HepG2 (cell line): ENCODE results near the gene TRMT112. TPM values are rescaled to one million over a fixed set of nuclear protein-coding genes. Genes with fewer than 3 reads are reported as not detected.

Experiments
- AGO2 ChIP-seq: fragments of 200-400 bp; formaldehyde crosslinking; optimal IDR thresholded peaks from 2 replicates; pipeline ENCODE3; 2017; ENCODE audit warnings: mild to moderate bottlenecking, low read depth, low read length, moderate library complexity
- ARHGAP35 ChIP-seq: sonication (generic); formaldehyde crosslinking; IDR thresholded peaks from 2 replicates; pipeline ENCODE4 v1.9.0; 2022; ENCODE audit warnings: mild to moderate bottlenecking, inconsistent platforms, moderate library complexity, missing genetic modification reagents, borderline replicate concordance
- CEBPB ChIP-seq: IDR thresholded peaks from 2 replicates; pipeline ENCODE4 v1.6.1; 2011; ENCODE audit warnings: low read depth, low read length, improper control_type of control experiment, borderline replicate concordance
- DR1 ChIP-seq: sonication (generic); formaldehyde crosslinking; IDR thresholded peaks from 2 replicates; pipeline ENCODE4 v1.8.0; 2021; ENCODE audit warnings: mild to moderate bottlenecking, missing genetic modification reagents, inconsistent platforms
- EED ChIP-seq: sonication (generic); formaldehyde crosslinking; IDR thresholded peaks from 2 replicates; pipeline ENCODE4 v1.5.0; 2020; ENCODE audit warnings: mild to moderate bottlenecking, missing genetic modification reagents
- ELF3 ChIP-seq: IDR thresholded peaks from 2 replicates; pipeline ENCODE4 v1.6.1; 2016; ENCODE audit warnings: missing genetic modification reagents, missing compliant biosample characterization
- HOXA3 ChIP-seq: sonication (generic); formaldehyde crosslinking; IDR thresholded peaks from 2 replicates; pipeline ENCODE4 v1.5.0; 2020; ENCODE audit warnings: missing genetic modification reagents
- KDM1A ChIP-seq: IDR thresholded peaks from 2 replicates; pipeline ENCODE4 v1.6.1; 2016; ENCODE audit warnings: missing compliant biosample characterization
- KDM5B ChIP-seq: sonication (generic); formaldehyde crosslinking; IDR thresholded peaks from 2 replicates; pipeline ENCODE4 v1.4.0; 2020; ENCODE audit warnings: missing genetic modification reagents, mild to moderate bottlenecking, borderline replicate concordance
- MAFK ChIP-seq, 2 experiments: IDR thresholded peaks in 1 of 2; conservative IDR thresholded peaks in 1 of 2; 2 replicates each; pipeline ENCODE4 v1.6.1; 2011; ENCODE audit warnings: improper control_type of control experiment in 2 of 2, low read length in 2 of 2
- NR2F6 ChIP-seq, 2 experiments: IDR thresholded peaks; 2 replicates each; pipeline ENCODE4 v1.6.1; 2016; ENCODE audit warnings: antibody characterized with exemption in 1 of 2, mild to moderate bottlenecking in 1 of 2
- RARA ChIP-seq: IDR thresholded peaks from 2 replicates; pipeline ENCODE4 v1.6.1; 2016; ENCODE audit warnings: missing genetic modification reagents, missing compliant biosample characterization
- RFXAP ChIP-seq: sonication (generic); formaldehyde crosslinking; IDR thresholded peaks from 2 replicates; pipeline ENCODE4 v1.4.0; 2020; ENCODE audit warnings: missing genetic modification reagents, borderline replicate concordance
- TAF15 ChIP-seq: fragments of 200-400 bp; formaldehyde crosslinking; IDR thresholded peaks from one replicate; pipeline ENCODE4 v1.6.1; 2018; ENCODE audit warnings: mild to moderate bottlenecking, low read depth, low read length; ENCODE audit not compliant: poor library complexity, severe bottlenecking
- ZFP36 ChIP-seq: fragments of 150-350 bp; IDR thresholded peaks from 2 replicates; pipeline ENCODE4 v1.6.1; 2018; ENCODE audit warnings: borderline replicate concordance, low read length, low read depth; ENCODE audit not compliant: partially characterized antibody
- ZNF343 ChIP-seq: sonication (generic); formaldehyde crosslinking; IDR thresholded peaks from 2 replicates; pipeline ENCODE4 v1.4.0; 2020; ENCODE audit warnings: mild to moderate bottlenecking, missing genetic modification reagents
- ZNF570 ChIP-seq: sonication (generic); formaldehyde crosslinking; IDR thresholded peaks from 2 replicates; pipeline ENCODE4 v1.4.0; 2020; ENCODE audit warnings: mild to moderate bottlenecking, missing genetic modification reagents, borderline replicate concordance
- ZNF674 ChIP-seq: sonication (generic); formaldehyde crosslinking; IDR thresholded peaks from 2 replicates; pipeline ENCODE4 v1.5.0; 2020; ENCODE audit warnings: low read depth, mild to moderate bottlenecking, missing genetic modification reagents
- ZNF777 ChIP-seq: sonication (generic); formaldehyde crosslinking; IDR thresholded peaks from 2 replicates; pipeline ENCODE4 v1.4.0; 2020; ENCODE audit warnings: missing genetic modification reagents
- ZNF788 ChIP-seq: sonication (generic); formaldehyde crosslinking; IDR thresholded peaks from 2 replicates; pipeline ENCODE4 v1.5.0; 2020; ENCODE audit warnings: mild to moderate bottlenecking, missing genetic modification reagents, borderline replicate concordance
- polyA plus RNA-seq, 8 experiments: library from polyadenylated mRNA; depleted of rRNA in 3 of 8; stranded (reverse) in 7 of 8; unstranded in 1 of 8; fragments of >200 nt; fragmentation: Illumina TruSeq in 4 of 8; extraction: Trizol in 4 of 8; gene quantifications; 2 replicates each; pipeline versions ENCODE4 v1.2.1 to v1.2.3, GENCODE V29; 2011 to 2016; ENCODE audit warnings: low read depth in 4 of 8, missing spikeins in 1 of 8, mixed read lengths in 1 of 8; ENCODE audit not compliant: insufficient read depth in 1 of 8
- total RNA-seq, 5 experiments: library from RNA; depleted of rRNA; stranded (reverse); fragments of >200 nt; fragmentation: Illumina TruSeq; extraction: Trizol; gene quantifications; 2 replicates each; pipeline ENCODE4 v1.2.3, GENCODE V29; 2016; ENCODE audit warnings: low read depth in 1 of 5
- TF ChIP-seq, protein P1 (sequence below): sonication (generic); formaldehyde crosslinking; IDR thresholded peaks from 2 replicates; pipeline ENCODE4 v1.5.1; 2020; ENCODE audit warnings: mild to moderate bottlenecking, moderate library complexity, missing genetic modification reagents
- TF ChIP-seq, protein P2 (sequence below): sonication (generic); formaldehyde crosslinking; IDR thresholded peaks from 2 replicates; pipeline ENCODE4 v1.8.1; 2023; ENCODE audit warnings: mild to moderate bottlenecking, moderate library complexity, missing genetic modification reagents
- TF ChIP-seq, protein P3 (sequence below): sonication (generic); formaldehyde crosslinking; IDR thresholded peaks from 2 replicates; pipeline ENCODE4 v1.5.1; 2020; ENCODE audit warnings: mild to moderate bottlenecking, missing genetic modification reagents

The TRMT112 gene
- total and polyA plus RNA-seq, 2 of the 13 experiments (the other 11 are each of a cell fraction or from before 2014, with no cell fraction given): 186 to 409 TPM

DNA sequence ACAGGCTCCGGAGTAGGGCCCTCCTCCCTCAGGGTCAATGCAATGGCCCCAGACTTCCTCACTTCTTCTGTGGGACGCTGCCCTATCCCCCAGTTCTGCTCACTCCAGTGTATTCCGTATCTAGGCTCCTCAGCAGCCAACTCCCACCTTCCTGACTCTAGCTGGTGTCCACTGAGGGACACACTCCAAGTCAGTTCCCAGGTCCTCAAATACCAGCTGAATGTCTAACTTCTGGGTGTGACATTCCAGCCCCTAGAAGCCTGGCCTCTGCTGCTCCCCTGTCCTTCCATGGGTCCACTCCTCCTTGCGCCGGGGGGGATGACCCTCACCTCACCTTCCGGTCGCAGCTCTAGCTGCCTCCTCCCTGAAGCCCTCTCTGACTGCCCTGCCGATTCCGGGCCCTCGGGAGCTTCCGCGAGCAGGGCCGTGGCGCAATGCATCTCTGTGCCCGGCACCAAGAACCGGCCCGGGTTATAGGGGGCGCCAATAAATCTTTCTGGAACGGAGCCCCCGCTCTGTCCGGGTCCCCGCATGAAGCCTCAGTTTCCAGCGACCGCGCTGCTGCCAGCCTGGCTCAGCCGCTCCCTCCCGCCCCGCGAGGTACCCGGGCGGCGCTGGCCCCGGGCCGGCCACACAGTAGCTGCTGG, 48.3 kb downstream of the TRMT112 start (continued):
- TF ChIP-seq EED (CRISPR knock-in tag) (0 out of 2 replicates have a peak, but pooled peaks have one; percentile 33), AGO2 (peak; percentile 97), CEBPB (0 out of 2 replicates have a peak, but pooled peaks have one; percentile 23), TAF15 (no peak), ARHGAP35 (CRISPR knock-in tag) (no peak), ZNF343 (CRISPR knock-in tag) (0 out of 2 replicates have a peak, but pooled peaks have one; percentile 2), MAFK (conservative IDR thresholded peaks at IDR 0.05 in 1 of 2, IDR thresholded peaks at IDR 0.05 in 1 of 2; ENCODE audit: low read length in 2 of 2) (no peak), HOXA3 (CRISPR knock-in tag) (0 out of 2 replicates have a peak, but pooled peaks have one; percentile 21), ELF3 (CRISPR knock-in tag) (no peak), RARA (0 out of 2 replicates have a peak, but pooled peaks have one; percentile 53), RFXAP (CRISPR knock-in tag) (no peak), KDM1A (peak; percentile 50; the same call in 1 of the 2 replicates), KDM5B (no peak), DR1 (CRISPR knock-in tag) (0 out of 2 replicates have a peak, but pooled peaks have one; percentile 5), ZNF570 (CRISPR knock-in tag) (no peak), ZNF788 (no peak; the same call in 1 of the 2 replicates), ZFP36 (peak; percentile 98), NR2F6 (IDR thresholded peaks at IDR 0.05) (peak; percentile 30; the same call in 1 of the 2 replicates), NR2F6 (CRISPR knock-in tag; IDR thresholded peaks at IDR 0.05) (peak; percentile 23; the same call in 1 of the 2 replicates), ZNF674 (no peak), ZNF777 (CRISPR knock-in tag) (peak; percentile 40; the same call in 1 of the 2 replicates)
- TF ChIP-seq, protein P1, sequence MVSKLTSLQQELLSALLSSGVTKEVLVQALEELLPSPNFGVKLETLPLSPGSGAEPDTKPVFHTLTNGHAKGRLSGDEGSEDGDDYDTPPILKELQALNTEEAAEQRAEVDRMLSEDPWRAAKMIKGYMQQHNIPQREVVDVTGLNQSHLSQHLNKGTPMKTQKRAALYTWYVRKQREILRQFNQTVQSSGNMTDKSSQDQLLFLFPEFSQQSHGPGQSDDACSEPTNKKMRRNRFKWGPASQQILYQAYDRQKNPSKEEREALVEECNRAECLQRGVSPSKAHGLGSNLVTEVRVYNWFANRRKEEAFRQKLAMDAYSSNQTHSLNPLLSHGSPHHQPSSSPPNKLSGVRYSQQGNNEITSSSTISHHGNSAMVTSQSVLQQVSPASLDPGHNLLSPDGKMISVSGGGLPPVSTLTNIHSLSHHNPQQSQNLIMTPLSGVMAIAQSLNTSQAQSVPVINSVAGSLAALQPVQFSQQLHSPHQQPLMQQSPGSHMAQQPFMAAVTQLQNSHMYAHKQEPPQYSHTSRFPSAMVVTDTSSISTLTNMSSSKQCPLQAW (CRISPR knock-in tag): peak; percentile 30; the same call in 1 of the 2 replicates
- TF ChIP-seq, protein P2, sequence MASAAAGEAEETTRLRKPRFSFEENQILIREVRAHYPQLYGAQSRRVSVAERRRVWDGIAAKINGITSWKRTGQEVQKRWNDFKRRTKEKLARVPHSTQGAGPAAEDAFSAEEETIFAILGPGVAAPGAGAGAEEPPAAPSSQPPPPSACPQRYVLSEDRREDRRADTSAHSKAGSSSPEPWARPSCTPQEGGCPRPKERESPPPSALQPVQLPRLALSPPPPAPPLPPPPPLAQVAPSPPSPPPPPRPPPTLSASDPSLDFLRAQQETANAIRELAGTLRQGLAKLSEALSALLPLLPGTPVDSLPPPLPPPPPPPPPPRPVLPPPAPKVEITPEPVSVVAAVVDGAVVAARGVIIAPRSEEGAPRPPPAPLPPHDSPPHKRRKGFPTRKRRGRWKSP: peak; percentile 51; the same call in 1 of the 2 replicates
- TF ChIP-seq, protein P3, sequence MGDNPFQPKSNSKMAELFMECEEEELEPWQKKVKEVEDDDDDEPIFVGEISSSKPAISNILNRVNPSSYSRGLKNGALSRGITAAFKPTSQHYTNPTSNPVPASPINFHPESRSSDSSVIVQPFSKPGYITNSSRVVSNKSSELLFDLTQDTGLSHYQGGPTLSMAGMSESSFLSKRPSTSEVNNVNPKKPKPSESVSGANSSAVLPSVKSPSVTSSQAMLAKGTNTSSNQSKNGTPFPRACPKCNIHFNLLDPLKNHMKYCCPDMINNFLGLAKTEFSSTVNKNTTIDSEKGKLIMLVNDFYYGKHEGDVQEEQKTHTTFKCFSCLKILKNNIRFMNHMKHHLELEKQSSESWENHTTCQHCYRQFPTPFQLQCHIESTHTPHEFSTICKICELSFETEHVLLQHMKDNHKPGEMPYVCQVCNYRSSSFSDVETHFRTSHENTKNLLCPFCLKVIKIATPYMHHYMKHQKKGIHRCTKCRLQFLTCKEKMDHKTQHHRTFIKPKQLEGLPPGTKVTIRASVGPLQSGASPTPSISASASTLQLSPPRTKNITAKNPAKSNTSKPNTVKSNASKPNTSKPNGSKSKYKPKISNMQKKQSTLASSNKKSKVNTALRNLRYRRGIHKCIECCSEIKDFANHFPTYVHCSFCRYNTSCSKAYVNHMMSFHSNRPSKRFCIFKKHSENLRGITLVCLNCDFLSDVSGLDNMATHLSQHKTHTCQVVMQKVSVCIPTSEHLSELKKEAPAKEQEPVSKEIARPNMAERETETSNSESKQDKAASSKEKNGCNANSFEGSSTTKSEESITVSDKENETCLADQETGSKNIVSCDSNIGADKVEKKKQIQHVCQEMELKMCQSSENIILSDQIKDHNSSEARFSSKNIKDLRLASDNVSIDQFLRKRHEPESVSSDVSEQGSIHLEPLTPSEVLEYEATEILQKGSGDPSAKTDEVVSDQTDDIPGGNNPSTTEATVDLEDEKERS (CRISPR knock-in tag): no peak
